Spleen (tissue), 11 donors: ENCODE data around the gene KMO. TPM values are rescaled to one million over a fixed set of nuclear protein-coding genes. Genes with fewer than 3 reads are reported as not detected.

Experiments used
- DNase-seq: peaks from one replicate; pipeline ENCODE4 v3.0.0-alpha.2; 2020
- H3K27ac ChIP-seq, 8 donors: fragments of 200-600 bp; sonication (generic) in 7 of 8; 1 replicate in 4 of 8; 2 replicates in 4 of 8; pipeline versions ENCODE4 v1.5.0 to v1.8.0; 2016 to 2021; ENCODE audit warnings: inconsistent platforms in 4 of 8, mild to moderate bottlenecking in 4 of 8, moderate library complexity in 1 of 8
- H3K27me3 ChIP-seq, 7 donors: fragments of 200-600 bp; sonication (generic) in 6 of 7; replicated peaks in 1 of 7; 1 replicate in 4 of 7; 2 replicates in 3 of 7; pipeline versions ENCODE4 v1.5.0 to v1.8.0; 2016 to 2021; ENCODE audit warnings: inconsistent platforms in 3 of 7, mild to moderate bottlenecking in 1 of 7
- H3K36me3 ChIP-seq, 6 donors: fragments of 200-600 bp; sonication (generic) in 5 of 6; 1 replicate in 4 of 6; 2 replicates in 2 of 6; pipeline versions ENCODE4 v1.5.0 to v1.8.0; 2016 to 2021; ENCODE audit warnings: inconsistent platforms in 2 of 6
- H3K4me1 ChIP-seq, 6 donors: fragments of 200-600 bp; sonication (generic) in 5 of 6; 1 replicate in 3 of 6; 2 replicates in 3 of 6; pipeline versions ENCODE4 v1.5.0 to v1.8.0; 2016 to 2021; ENCODE audit warnings: inconsistent platforms in 3 of 6
- H3K4me3 ChIP-seq, 8 donors: fragments of 200-600 bp; sonication (generic) in 7 of 8; 1 replicate in 4 of 8; 2 replicates in 4 of 8; pipeline versions ENCODE4 v1.5.0 to v1.8.0; 2016 to 2021; ENCODE audit warnings: inconsistent platforms in 4 of 8, mild to moderate bottlenecking in 4 of 8, moderate library complexity in 2 of 8
- H3K9me3 ChIP-seq, 8 donors: fragments of 200-600 bp; sonication (generic) in 7 of 8; 1 replicate in 4 of 8; 2 replicates in 4 of 8; pipeline versions ENCODE4 v1.5.0 to v1.8.0; 2016 to 2021; ENCODE audit warnings: inconsistent platforms in 4 of 8
- POLR2A ChIP-seq, 3 donors: fragments of 450-650 bp; IDR thresholded peaks; one replicate each; pipeline ENCODE4 v1.5.1; 2017; ENCODE audit warnings: antibody characterized with exemption in 3 of 3, mild to moderate bottlenecking in 1 of 3
- POLR2AphosphoS5 ChIP-seq, 3 donors: sonication (generic); formaldehyde crosslinking; IDR thresholded peaks; one replicate each; pipeline ENCODE4 v1.5.1; 2017; ENCODE audit warnings: antibody characterized with exemption in 3 of 3
- WGBS, 5 donors: extraction: QIAGEN DNeasy Blood & Tissue Kit in 3 of 5; methylation state at CpG; one replicate each; pipeline versions ENCODE4 v1.1.5 to v1.1.7; 2013 to 2018; 5-methylcytosine and 5-hydroxymethylcytosine counted together
- intact Hi-C: fragments of 100-400 bp; cut with DNase I; formaldehyde crosslinking; loops from one replicate; pipeline ENCODE4 v1.15.0; 2023; ENCODE audit warnings: low total_unique reads
- polyA plus RNA-seq, 3 donors: library from polyadenylated mRNA; stranded (reverse); fragments of 200-250 nt; gene quantifications; one replicate each; pipeline ENCODE4 v1.2.1, GENCODE V29; 2013
- total RNA-seq, 7 donors: library from RNA; depleted of rRNA in 3 of 7; stranded (reverse); fragments of >200 nt in 3 of 7; fragmentation: NEBNext Ultra II Directional in 4 of 7; extraction: Animal tissue kit (Norgen Biotek cat#: 25700) in 4 of 7; gene quantifications; one replicate each; pipeline versions ENCODE4 v1.1.0 to v1.2.1, GENCODE V29; 2016 to 2021
- TF ChIP-seq, protein P1 (sequence below), 11 experiments: fragments of 200-600 bp in 7 of 11; fragments of 450-650 bp in 4 of 11; sonication (generic) in 4 of 11; IDR thresholded peaks in 8 of 11; conservative IDR thresholded peaks in 3 of 11; 1 replicate in 7 of 11; 2 replicates in 4 of 11; pipeline versions ENCODE4 v1.4.0 to v1.8.0; 2016 to 2021; ENCODE audit warnings: antibody characterized with exemption in 11 of 11, inconsistent platforms in 4 of 11, mild to moderate bottlenecking in 1 of 11
- donor health status: healthy with polysubstance abuse.
- donor health status: DM: no; HTN: no; CAD: no; lungs with moderate emphysema.
- donor health status: DM: no; HTN: no; CAD: no.
- donor health status: Bipolar disorder and iron deficiency.
- donor health status: healthy.
- donor health status: DM: no; HTN: no; CAD: no.
- donor health status: DM: yes; HTN: yes; CAD: no.

Gene KMO
- total and polyA plus RNA-seq, 10 donors = 10.3 to 25.1 (median 15.2) TPM

DNA sequence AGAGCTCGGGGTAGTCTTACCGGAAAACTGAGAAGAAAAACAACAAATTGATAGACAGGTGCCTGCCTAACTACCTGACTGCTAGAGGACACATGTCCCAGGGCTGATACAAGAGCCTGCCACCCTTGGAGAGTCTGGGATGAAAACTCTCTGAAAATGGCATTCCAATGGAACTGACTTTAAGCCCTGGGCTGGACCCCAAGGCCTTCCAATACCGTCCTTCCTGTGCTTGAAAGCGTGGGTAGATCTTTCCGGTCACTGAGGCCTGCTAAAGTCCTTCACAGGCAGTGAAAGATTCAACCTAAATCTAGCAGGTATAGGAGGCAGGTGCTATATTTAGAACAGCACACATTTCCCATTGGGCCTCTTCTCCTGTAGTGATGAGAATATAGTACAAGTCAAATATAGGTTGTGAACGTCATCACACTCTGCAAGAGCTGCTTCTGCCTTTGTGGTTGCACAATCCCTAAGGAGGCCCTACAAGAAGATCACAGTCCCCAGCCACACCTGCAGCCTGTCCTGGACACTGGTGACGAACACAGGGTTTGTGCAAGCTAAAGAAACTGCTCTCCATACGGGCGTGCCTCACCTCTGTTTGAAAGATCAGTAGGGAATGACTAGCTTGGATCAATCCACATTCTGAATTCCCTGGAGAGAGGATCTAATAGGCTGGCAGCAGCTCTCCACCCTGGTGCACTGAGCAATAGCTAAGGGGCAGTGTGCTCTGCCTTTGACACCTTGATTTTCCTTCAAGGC is 108.9 kb downstream of the KMO start:
- peaks cover 18 to 48% (median 38%) of the 10 kb centered on the region in 6 donors for H3K4me1 ChIP-seq
- H3K4me3 ChIP-seq = peak overlapping the region in 7 of 8 donors; percentile 67 to 87 (median 76)
- H3K9me3 ChIP-seq = peaks cover 0 to 13% (median 4%) of the 10 kb centered on the region in 8 donors
- no peaks in the 10 kb centered on the region for H3K27me3 ChIP-seq
- H3K27ac ChIP-seq = peak overlapping the region; percentile 30 to 93 (median 87)
- TF ChIP-seq, protein P1, sequence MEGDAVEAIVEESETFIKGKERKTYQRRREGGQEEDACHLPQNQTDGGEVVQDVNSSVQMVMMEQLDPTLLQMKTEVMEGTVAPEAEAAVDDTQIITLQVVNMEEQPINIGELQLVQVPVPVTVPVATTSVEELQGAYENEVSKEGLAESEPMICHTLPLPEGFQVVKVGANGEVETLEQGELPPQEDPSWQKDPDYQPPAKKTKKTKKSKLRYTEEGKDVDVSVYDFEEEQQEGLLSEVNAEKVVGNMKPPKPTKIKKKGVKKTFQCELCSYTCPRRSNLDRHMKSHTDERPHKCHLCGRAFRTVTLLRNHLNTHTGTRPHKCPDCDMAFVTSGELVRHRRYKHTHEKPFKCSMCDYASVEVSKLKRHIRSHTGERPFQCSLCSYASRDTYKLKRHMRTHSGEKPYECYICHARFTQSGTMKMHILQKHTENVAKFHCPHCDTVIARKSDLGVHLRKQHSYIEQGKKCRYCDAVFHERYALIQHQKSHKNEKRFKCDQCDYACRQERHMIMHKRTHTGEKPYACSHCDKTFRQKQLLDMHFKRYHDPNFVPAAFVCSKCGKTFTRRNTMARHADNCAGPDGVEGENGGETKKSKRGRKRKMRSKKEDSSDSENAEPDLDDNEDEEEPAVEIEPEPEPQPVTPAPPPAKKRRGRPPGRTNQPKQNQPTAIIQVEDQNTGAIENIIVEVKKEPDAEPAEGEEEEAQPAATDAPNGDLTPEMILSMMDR (IDR thresholded peaks at IDR 0.05 in 8 of 11, conservative IDR thresholded peaks at IDR 0.05 in 3 of 11) = no peak
- no peak for TF ChIP-seq POLR2AphosphoS5 (IDR thresholded peaks at IDR 0.05)
- no peak for TF ChIP-seq POLR2A (IDR thresholded peaks at IDR 0.05)
- H3K36me3 ChIP-seq = no peaks in the 10 kb centered on the region
- WGBS, 5 donors = 75 to 85% (median 82%) methylated on average over 9 of the region's 9 CpGs
- intact Hi-C loops = no loop called here
- DNase-seq = peak; percentile 75

DNA sequence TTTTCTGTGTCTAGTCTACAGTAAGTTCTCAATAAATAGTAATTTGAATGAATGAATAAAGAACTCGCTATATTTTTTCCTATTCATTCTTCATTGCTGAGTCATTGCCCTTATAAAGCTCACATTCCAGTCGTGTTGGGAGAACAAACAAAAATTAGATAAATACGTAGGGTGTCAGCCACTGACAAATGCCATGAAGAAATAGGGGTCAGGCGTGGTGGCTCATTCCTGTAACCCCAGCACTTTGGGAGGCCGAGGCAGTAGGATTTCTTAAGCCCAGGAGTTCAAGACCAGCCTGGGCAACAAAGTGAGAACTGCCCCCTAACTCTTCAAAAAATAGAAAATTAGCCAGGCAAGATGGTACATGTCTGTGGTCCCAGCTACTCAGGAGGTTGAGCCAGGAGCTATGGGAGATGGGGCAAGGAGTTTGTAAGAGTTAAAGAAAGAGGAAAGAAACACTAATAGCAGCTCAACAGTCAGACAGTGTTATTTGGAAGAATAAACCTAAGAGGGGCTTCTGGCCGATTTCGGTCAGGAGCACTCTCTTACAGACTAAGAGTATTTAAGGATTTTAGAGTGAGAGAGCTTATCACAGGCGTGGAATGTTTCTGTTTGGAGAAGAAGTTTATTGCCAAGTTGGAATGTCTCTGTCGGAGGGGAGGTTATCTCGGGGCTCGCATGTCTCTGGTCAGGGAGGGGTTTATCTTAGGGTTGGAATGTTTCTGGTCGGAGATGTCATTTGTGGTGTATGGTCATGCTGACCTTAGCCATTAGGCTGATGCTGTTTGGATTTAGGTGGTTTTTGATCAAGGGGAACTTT is 109.8 kb downstream of the KMO start:
- H3K4me1 ChIP-seq = peaks cover 18 to 39% (median 29%) of the 10 kb centered on the region in 6 donors
- H3K4me3 ChIP-seq = no peak overlapping the region
- H3K9me3 ChIP-seq = peaks cover 0 to 13% (median 4%) of the 10 kb centered on the region in 8 donors
- no peaks in the 10 kb centered on the region for H3K27me3 ChIP-seq
- no peak overlapping the region for H3K27ac ChIP-seq
- intact Hi-C loops = no loop called here
- no peak for DNase-seq
- TF ChIP-seq, protein P1 (IDR thresholded peaks at IDR 0.05 in 8 of 11, conservative IDR thresholded peaks at IDR 0.05 in 3 of 11) = no peak
- TF ChIP-seq POLR2AphosphoS5 (IDR thresholded peaks at IDR 0.05) = no peak
- H3K36me3 ChIP-seq = no peaks in the 10 kb centered on the region
- 84 to 93% (median 91%) methylated on average over 12 of the region's 12 CpGs for WGBS, 5 donors

DNA sequence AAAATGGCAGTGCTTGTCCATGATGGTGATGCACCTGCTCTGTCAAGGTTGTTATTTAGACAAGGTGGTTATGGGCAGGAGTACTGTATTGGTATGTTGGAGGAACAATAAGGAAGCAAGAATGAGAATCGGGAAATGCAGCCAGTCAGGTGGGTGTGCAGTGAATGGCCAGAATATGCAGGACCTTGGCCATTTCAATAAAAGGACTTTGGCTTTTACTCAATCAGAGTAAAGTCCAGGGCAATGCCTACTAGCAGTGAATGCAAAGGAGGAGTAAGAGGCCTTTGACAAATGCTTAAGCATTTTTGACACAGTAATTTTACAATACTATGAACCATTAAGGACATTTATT is 110.4 kb downstream of the KMO start:
- Histone ChIP-seq H3K9me3 (peaks cover 0 to 13% (median 4%) of the 10 kb centered on the region in 8 donors), H3K27me3 (no peaks in the 10 kb centered on the region), H3K4me1 (peaks cover 17 to 33% (median 23%) of the 10 kb centered on the region in 6 donors), H3K4me3 (no peak overlapping the region), H3K27ac (no peak overlapping the region), H3K36me3 (no peaks in the 10 kb centered on the region)
- TF ChIP-seq, protein P1 (IDR thresholded peaks at IDR 0.05 in 8 of 11, conservative IDR thresholded peaks at IDR 0.05 in 3 of 11) = no peak
- TF ChIP-seq POLR2AphosphoS5 (IDR thresholded peaks at IDR 0.05) (no peak), POLR2A (IDR thresholded peaks at IDR 0.05) (no peak)
- DNase-seq = no peak
- WGBS, 5 donors = 89 to 100% (median 97%) methylated on average over 1 of the region's 1 CpG
- intact Hi-C loops = no loop called here

DNA sequence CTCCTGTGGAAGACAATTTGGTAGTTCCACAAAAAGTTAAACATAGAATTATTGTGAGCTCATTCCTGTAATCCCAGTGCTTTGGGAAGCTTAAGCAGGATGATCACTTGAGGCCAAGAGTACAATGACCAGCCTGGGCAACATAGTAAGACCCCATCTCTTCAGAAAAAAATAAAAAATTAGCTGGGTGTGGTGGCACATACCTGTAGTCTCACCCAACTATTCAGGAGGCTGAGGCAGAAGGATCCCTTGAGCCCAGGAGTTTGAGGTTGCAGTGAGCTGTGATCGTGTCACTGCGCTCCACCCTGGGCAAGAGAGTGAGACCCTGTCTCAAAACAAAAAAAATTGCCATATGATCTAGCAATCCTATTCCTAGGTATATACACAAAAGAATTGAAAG is 112.1 kb downstream of the KMO start:
- Histone ChIP-seq H3K27ac (no peak overlapping the region), H3K4me1 (peaks cover under 1 to 16% (median 6%) of the 10 kb centered on the region in 6 donors), H3K27me3 (no peaks in the 10 kb centered on the region), H3K9me3 (peaks cover 0 to 13% (median 4%) of the 10 kb centered on the region in 8 donors), H3K36me3 (no peaks in the 10 kb centered on the region), H3K4me3 (no peak overlapping the region)
- no peak for DNase-seq
- intact Hi-C loops = no loop called here
- TF ChIP-seq POLR2AphosphoS5 (IDR thresholded peaks at IDR 0.05) (no peak), POLR2A (IDR thresholded peaks at IDR 0.05) (no peak)
- WGBS, 5 donors = 92 to 97% (median 95%) methylated on average over 2 of the region's 2 CpGs
